ENCODE measurements around the gene SPAG16.

SPAG16 gene

DNA sequence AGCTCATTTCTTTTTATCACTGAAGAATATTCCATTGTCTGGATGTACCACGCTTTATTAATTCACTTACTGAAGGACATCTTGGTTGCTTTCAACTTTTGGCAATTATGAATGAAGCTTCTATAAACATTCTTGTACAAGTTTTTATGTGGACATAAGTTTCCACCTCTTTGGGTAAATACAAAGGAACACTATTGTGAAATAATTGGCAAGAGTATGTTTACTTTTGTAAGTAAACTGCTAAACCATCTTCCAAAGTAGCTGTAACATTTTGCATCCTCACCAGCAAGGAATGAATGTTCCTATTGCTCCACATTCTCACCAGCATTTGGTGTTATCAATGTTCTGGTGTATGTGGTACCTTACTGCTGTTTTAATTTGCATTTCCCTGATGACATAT is 1110.8 kb downstream of the SPAG16 start:
- no peaks in the 10 kb centered on the region for H3K36me3 ChIP-seq (ENCODE audit: insufficient read depth, insufficient read length, low read length)
- DNase-seq (ENCODE audit: low read depth, low spot score): no peak
- no peak overlapping the region for H3K9ac ChIP-seq (ENCODE audit: insufficient read length, low read depth)
- no peaks in the 10 kb centered on the region for H3K27me3 ChIP-seq (ENCODE audit: insufficient read depth, insufficient read length)
- no peaks in the 10 kb centered on the region for H3K9me3 ChIP-seq (ENCODE audit: insufficient read depth, low read length)
- H3K4me1 ChIP-seq (ENCODE audit: insufficient read depth, insufficient read length): no peaks in the 10 kb centered on the region
- H3K4me3 ChIP-seq (ENCODE audit: insufficient read length, low read depth): no peak overlapping the region
- TF ChIP-seq ZNF274 (IDR thresholded peaks at IDR 0.05; ENCODE audit: low read depth, low read length) (no peak), SUZ12 (IDR thresholded peaks at IDR 0.05; ENCODE audit: extremely low read depth, insufficient read depth, insufficient read length) (no peak), YY1 (IDR thresholded peaks at IDR 0.05; ENCODE audit: insufficient read depth, insufficient read length) (no peak)

DNA sequence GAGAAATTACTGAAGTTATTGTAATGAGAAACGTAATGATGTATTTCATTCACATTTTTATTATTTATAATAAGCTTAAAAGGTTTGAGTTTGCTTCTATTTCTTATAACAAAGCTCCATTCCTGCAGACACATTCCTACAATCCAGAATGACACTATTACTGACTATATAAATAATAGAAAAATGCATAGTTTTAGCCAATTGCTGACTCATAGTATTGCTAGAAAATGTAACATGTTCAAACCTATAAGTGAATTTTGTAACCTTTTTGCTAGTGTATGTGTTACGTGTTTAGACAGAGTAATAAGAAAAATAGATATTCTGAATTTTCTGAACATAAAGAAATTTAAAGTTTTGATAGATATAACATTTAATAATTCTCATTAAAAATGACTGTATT is 1117.3 kb downstream of the SPAG16 start:
- Histone ChIP-seq H3K9me3 (ENCODE audit: insufficient read depth, low read length) (no peaks in the 10 kb centered on the region), H3K4me3 (ENCODE audit: insufficient read length, low read depth) (no peak overlapping the region), H3K27me3 (ENCODE audit: insufficient read depth, insufficient read length) (no peaks in the 10 kb centered on the region), H3K4me1 (ENCODE audit: insufficient read depth, insufficient read length) (no peaks in the 10 kb centered on the region), H3K36me3 (ENCODE audit: insufficient read depth, insufficient read length, low read length) (no peaks in the 10 kb centered on the region), H3K9ac (ENCODE audit: insufficient read length, low read depth) (no peak overlapping the region)
- no peak for DNase-seq (ENCODE audit: low read depth, low spot score)
- no peak for TF ChIP-seq SUZ12 (IDR thresholded peaks at IDR 0.05; ENCODE audit: extremely low read depth, insufficient read depth, insufficient read length)
- TF ChIP-seq ZNF274 (IDR thresholded peaks at IDR 0.05; ENCODE audit: low read depth, low read length): no peak

DNA sequence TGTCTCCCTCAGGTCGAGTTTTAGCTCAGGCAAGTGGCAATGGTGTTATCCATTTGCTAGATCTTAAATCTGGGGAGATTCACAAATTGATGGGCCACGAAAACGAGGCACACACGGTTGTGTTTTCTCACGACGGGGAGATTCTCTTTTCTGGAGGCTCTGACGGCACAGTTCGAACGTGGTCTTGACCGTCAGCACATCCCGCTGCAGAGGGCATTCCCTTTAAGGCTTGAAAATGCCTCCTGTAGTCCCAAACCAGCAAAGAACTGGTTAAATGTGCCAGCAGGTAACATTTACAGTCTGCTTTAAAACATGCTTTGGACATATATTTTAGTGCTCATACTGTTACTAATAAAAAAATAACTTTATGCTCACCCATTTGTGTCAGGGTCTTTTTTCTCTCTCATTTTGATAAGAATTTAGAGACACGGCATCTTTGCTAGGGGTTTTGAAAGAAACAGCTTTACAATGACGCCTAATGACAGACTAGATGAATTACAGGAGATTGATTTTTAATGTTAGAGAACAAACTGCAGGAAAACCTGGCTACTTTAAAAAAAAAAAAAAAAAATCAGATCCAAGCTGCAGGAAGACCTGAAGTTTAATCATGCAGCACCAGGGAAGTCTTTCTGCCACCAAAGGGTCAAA is 1126.0 kb downstream of the SPAG16 start:
- H3K4me3 ChIP-seq (ENCODE audit: insufficient read length, low read depth): no peak overlapping the region
- H3K4me1 ChIP-seq (ENCODE audit: insufficient read depth, insufficient read length): no peaks in the 10 kb centered on the region
- no peak overlapping the region for H3K9ac ChIP-seq (ENCODE audit: insufficient read length, low read depth)
- DNase-seq (ENCODE audit: low read depth, low spot score): no peak
- no peaks in the 10 kb centered on the region for H3K36me3 ChIP-seq (ENCODE audit: insufficient read depth, insufficient read length, low read length)
- TF ChIP-seq YY1 (IDR thresholded peaks at IDR 0.05; ENCODE audit: insufficient read depth, insufficient read length) (no peak), ZNF274 (IDR thresholded peaks at IDR 0.05; ENCODE audit: low read depth, low read length) (no peak), SUZ12 (IDR thresholded peaks at IDR 0.05; ENCODE audit: extremely low read depth, insufficient read depth, insufficient read length) (no peak)
- no peaks in the 10 kb centered on the region for H3K9me3 ChIP-seq (ENCODE audit: insufficient read depth, low read length)
- H3K27me3 ChIP-seq (ENCODE audit: insufficient read depth, insufficient read length): peaks cover 3% of the 10 kb centered on the region

DNA sequence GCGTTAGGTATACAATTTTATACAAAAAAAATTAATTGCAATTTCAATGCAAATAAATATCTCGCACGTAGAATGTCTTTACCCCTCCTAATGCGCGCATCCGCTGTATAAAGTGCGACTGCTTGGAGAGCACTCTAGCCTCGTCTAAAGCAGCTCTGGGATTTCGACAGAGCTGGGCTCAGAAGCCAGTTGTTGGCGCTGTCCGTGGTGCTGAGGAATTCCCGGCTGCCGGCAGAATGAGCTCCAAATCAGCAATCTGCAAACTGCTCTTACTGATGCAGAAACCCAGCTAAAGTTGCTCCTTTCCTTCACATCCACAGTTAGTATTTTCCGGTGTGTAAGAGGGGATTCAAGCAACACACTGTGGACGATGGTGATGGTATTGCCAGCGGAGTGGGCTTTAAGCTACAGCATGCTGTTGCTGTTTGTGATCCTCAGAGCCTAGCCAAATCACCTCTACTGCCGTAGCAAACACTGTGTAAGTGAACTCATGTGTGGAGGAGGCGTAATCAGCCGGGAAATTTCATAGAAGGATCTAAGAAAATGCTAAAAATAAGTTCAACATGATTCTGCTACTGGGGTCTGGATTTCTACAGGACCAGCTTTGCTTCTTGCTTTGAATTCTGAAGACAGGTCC is 1126.8 kb downstream of the SPAG16 start, which contains the start of gene VWC2L:
TSS of gene VWC2L (plus strand) at position 137 of the 637 bp plus-strand sequence. CDS start 3,140 bp downstream, outside the sequence.
- H3K4me3 ChIP-seq (ENCODE audit: insufficient read length, low read depth): no peak within 1 kb of the TSS
- H3K9ac ChIP-seq (ENCODE audit: insufficient read length, low read depth): no peak within 1 kb of the TSS
- peak; percentile 86 for DNase-seq (ENCODE audit: low read depth, low spot score)
- H3K27me3 ChIP-seq (ENCODE audit: insufficient read depth, insufficient read length): peaks cover 3% of the 10 kb centered on the region
- no peaks in the 10 kb centered on the region for H3K4me1 ChIP-seq (ENCODE audit: insufficient read depth, insufficient read length)
- H3K9me3 ChIP-seq (ENCODE audit: insufficient read depth, low read length): no peaks in the 10 kb centered on the region
- TF ChIP-seq ZNF274 (IDR thresholded peaks at IDR 0.05; ENCODE audit: low read depth, low read length) (no peak), YY1 (IDR thresholded peaks at IDR 0.05; ENCODE audit: insufficient read depth, insufficient read length) (no peak)
- no peaks in the 10 kb centered on the region for H3K36me3 ChIP-seq (ENCODE audit: insufficient read depth, insufficient read length, low read length)

DNA sequence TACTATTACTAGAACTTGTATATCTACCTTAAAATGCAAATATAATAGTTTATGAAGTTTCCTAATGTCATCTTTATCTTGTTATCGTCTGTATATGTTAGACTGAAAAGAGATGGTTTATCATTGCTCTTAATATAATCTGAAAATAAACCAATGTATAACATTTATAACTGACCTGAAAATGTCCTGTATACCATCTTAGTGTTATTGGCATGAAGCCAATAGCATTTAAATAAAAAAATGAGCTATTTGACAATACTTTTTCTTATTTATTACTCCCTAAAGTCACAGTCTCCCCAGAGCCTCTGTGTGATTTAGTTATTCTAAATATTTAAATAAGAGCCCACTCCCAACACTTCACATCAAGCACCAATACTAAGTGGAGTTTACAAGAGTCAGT is 1128.4 kb downstream of the SPAG16 start:
- Histone ChIP-seq H3K4me1 (ENCODE audit: insufficient read depth, insufficient read length) (no peaks in the 10 kb centered on the region), H3K9me3 (ENCODE audit: insufficient read depth, low read length) (no peaks in the 10 kb centered on the region), H3K4me3 (ENCODE audit: insufficient read length, low read depth) (no peak overlapping the region), H3K9ac (ENCODE audit: insufficient read length, low read depth) (no peak overlapping the region), H3K27me3 (ENCODE audit: insufficient read depth, insufficient read length) (peaks cover 3% of the 10 kb centered on the region), H3K36me3 (ENCODE audit: insufficient read depth, insufficient read length, low read length) (no peaks in the 10 kb centered on the region)
- DNase-seq (ENCODE audit: low read depth, low spot score): no peak
- TF ChIP-seq ZNF274 (IDR thresholded peaks at IDR 0.05; ENCODE audit: low read depth, low read length) (no peak), YY1 (IDR thresholded peaks at IDR 0.05; ENCODE audit: insufficient read depth, insufficient read length) (no peak)

DNA sequence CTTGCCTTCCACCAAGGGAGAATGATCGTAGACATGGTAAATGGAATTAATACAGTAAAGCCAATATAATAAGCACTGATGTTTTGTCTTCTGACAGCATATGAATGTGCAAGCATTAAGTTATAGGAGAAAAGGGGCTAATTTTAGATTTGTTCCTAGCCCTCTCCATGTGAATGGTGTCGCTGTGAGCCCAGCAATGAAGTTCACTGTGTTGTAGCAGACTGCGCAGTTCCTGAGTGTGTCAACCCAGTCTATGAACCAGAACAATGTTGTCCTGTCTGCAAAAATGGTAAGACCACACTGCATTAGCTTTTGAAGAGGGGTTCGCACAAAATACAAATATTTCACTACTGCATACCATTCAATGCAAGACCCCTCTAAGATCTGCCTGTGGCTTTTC is 1152.2 kb downstream of the SPAG16 start:
- TF ChIP-seq SUZ12 (IDR thresholded peaks at IDR 0.05; ENCODE audit: extremely low read depth, insufficient read depth, insufficient read length) (no peak), ZNF274 (IDR thresholded peaks at IDR 0.05; ENCODE audit: low read depth, low read length) (no peak), YY1 (IDR thresholded peaks at IDR 0.05; ENCODE audit: insufficient read depth, insufficient read length) (no peak)
- Histone ChIP-seq H3K4me3 (ENCODE audit: insufficient read length, low read depth) (no peak overlapping the region), H3K9ac (ENCODE audit: insufficient read length, low read depth) (no peak overlapping the region), H3K27me3 (ENCODE audit: insufficient read depth, insufficient read length) (no peaks in the 10 kb centered on the region), H3K9me3 (ENCODE audit: insufficient read depth, low read length) (no peaks in the 10 kb centered on the region), H3K4me1 (ENCODE audit: insufficient read depth, insufficient read length) (no peaks in the 10 kb centered on the region), H3K36me3 (ENCODE audit: insufficient read depth, insufficient read length, low read length) (no peaks in the 10 kb centered on the region)
- no peak for DNase-seq (ENCODE audit: low read depth, low spot score)

DNA sequence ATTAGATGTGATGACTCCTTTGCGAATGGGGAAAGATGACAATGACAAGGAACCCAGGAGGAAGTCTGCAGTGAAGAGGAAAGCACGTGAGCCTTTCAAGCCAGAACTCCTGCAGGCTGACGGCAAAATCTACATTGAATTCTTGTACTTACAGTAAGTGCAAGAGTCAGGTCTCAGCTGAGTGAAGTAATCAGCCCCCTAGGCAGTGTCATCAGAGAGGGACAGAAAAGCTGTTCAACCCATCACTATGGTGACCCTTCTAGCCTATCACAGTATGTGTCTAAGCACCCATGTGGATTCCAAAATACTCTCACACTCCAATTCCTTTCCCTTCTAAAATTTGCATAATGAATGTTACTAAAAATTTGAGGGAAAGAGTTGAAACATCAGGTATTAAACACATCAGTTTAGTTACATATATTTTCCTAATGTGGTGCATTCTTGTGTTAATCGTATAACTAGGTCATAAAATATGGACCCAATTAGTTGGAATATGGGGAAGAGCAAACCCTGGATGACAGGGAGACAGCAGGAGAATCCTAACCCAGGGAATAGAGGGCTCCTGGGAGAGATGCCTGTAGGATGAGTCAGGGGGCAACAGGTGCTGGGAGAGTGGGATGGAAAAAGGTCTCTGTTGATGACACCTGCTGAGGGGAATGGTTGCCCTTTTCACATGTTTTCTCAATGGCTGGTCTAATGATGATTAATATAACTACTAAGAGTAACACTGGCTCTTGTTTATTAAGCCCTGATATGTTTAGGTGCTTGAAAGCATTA is 1166.0 kb downstream of the SPAG16 start:
- H3K27me3 ChIP-seq (ENCODE audit: insufficient read depth, insufficient read length): no peaks in the 10 kb centered on the region
- no peaks in the 10 kb centered on the region for H3K4me1 ChIP-seq (ENCODE audit: insufficient read depth, insufficient read length)
- no peak for DNase-seq (ENCODE audit: low read depth, low spot score)
- H3K9me3 ChIP-seq (ENCODE audit: insufficient read depth, low read length): no peaks in the 10 kb centered on the region
- no peak overlapping the region for H3K4me3 ChIP-seq (ENCODE audit: insufficient read length, low read depth)
- H3K9ac ChIP-seq (ENCODE audit: insufficient read length, low read depth): no peak overlapping the region
- no peaks in the 10 kb centered on the region for H3K36me3 ChIP-seq (ENCODE audit: insufficient read depth, insufficient read length, low read length)
- TF ChIP-seq ZNF274 (IDR thresholded peaks at IDR 0.05; ENCODE audit: low read depth, low read length): no peak
- no peak for TF ChIP-seq SUZ12 (IDR thresholded peaks at IDR 0.05; ENCODE audit: extremely low read depth, insufficient read depth, insufficient read length)
- TF ChIP-seq YY1 (IDR thresholded peaks at IDR 0.05; ENCODE audit: insufficient read depth, insufficient read length): no peak

Data from NT2/D1 (cell line).